Glutamatergic neuron (in vitro differentiated cells): ENCODE data around the gene NR4A1. TPM values are rescaled to one million over a fixed set of nuclear protein-coding genes. Genes with fewer than 3 reads are reported as not detected.

Experiments used
- DNase-seq: peaks from one replicate; pipeline ENCODE4 v3.0.0; 2022
- H3K27ac Mint-ChIP-seq: one replicate; pipeline ENCODE4 v1.8.0; 2020; ENCODE audit warnings: mild to moderate bottlenecking, mixed read lengths, inconsistent platforms; ENCODE audit not compliant: unreplicated experiment
- H3K27me3 Mint-ChIP-seq: one replicate; pipeline ENCODE4 v1.8.0; 2020; ENCODE audit warnings: mild to moderate bottlenecking, moderate library complexity, mixed read lengths, inconsistent platforms; ENCODE audit not compliant: unreplicated experiment
- H3K36me3 Mint-ChIP-seq: one replicate; pipeline ENCODE4 v1.8.0; 2020; ENCODE audit warnings: mild to moderate bottlenecking, mixed read lengths, inconsistent platforms; ENCODE audit not compliant: unreplicated experiment
- H3K4me1 Mint-ChIP-seq: one replicate; pipeline ENCODE4 v1.8.0; 2020; ENCODE audit warnings: mild to moderate bottlenecking, low read depth, mixed read lengths, inconsistent platforms; ENCODE audit not compliant: unreplicated experiment
- H3K4me3 Mint-ChIP-seq: one replicate; pipeline ENCODE4 v1.8.0; 2020; ENCODE audit warnings: mild to moderate bottlenecking, mixed read lengths, inconsistent platforms; ENCODE audit not compliant: unreplicated experiment
- H3K9me3 Mint-ChIP-seq: one replicate; pipeline ENCODE4 v1.8.0; 2020; ENCODE audit warnings: mild to moderate bottlenecking, moderate library complexity, mixed read lengths, inconsistent platforms; ENCODE audit not compliant: unreplicated experiment
- CTCF ChIP-seq: fragments of 200-600 bp; sonication (generic); IDR thresholded peaks from one replicate; pipeline ENCODE4 v1.5.0; 2021; ENCODE audit not compliant: partially characterized antibody, unreplicated experiment
- total RNA-seq: library from RNA; stranded (reverse); fragmentation: NEBNext Ultra II Directional; extraction: Animal tissue kit (Norgen Biotek cat#: 25700); gene quantifications from one replicate; pipeline ENCODE4 v1.2.1, GENCODE V29; 2021; ENCODE audit not compliant: unreplicated experiment

NR4A1 gene
- total RNA-seq, 1 donor from 2014 or later = 8.5 TPM

GRCh38 chr12:52044292-52044983 lies 6.8 kb upstream of the NR4A1 start:
- Mint-ChIP-seq H3K36me3 (peaks cover 4% of the 10 kb centered on the region), H3K9me3 (peaks cover 3% of the 10 kb centered on the region), H3K27ac (no peak overlapping the region), H3K4me1 (peaks cover 3% of the 10 kb centered on the region), H3K27me3 (peaks cover 15% of the 10 kb centered on the region), H3K4me3 (no peak overlapping the region)
- no peak for TF ChIP-seq CTCF
- DNase-seq = no peak

- Mint-ChIP-seq H3K4me1 (peaks cover 6% of the 10 kb centered on the region), H3K36me3 (peaks cover 4% of the 10 kb centered on the region), H3K27me3 (peaks cover 24% of the 10 kb centered on the region), H3K9me3 (peaks cover 7% of the 10 kb centered on the region), H3K4me3 (no peak overlapping the region), H3K27ac (no peak overlapping the region)
- TF ChIP-seq CTCF = no peak
- DNase-seq = no peak
These were observed 5.4 kb upstream of the NR4A1 start for GRCh38 chr12:52045794-52046199.

- H3K27ac Mint-ChIP-seq = no peak overlapping the region
These were observed 4.4 kb upstream of the NR4A1 start for GRCh38 chr12:52046859-52047258.

GRCh38 chr12:52049286-52049685 lies 2.0 kb upstream of the NR4A1 start:
- TF ChIP-seq CTCF = no peak
- DNase-seq = no peak
- Mint-ChIP-seq H3K4me3 (peak overlapping the region; percentile 63), H3K4me1 (peaks cover 6% of the 10 kb centered on the region), H3K27ac (peak overlapping the region; percentile 1), H3K9me3 (peaks cover 7% of the 10 kb centered on the region), H3K36me3 (no peaks in the 10 kb centered on the region), H3K27me3 (peaks cover 22% of the 10 kb centered on the region)

More at GRCh38 chr12:52046859-52047258, 4.4 kb upstream of the NR4A1 start:
- Mint-ChIP-seq H3K9me3 (peaks cover 7% of the 10 kb centered on the region), H3K36me3 (no peaks in the 10 kb centered on the region), H3K27me3 (peaks cover 23% of the 10 kb centered on the region), H3K4me1 (peaks cover 6% of the 10 kb centered on the region), H3K4me3 (no peak overlapping the region)
- DNase-seq = no peak
- no peak for TF ChIP-seq CTCF

GRCh38 chr12:52049688-52050087 lies 1.6 kb upstream of the NR4A1 start:
- Mint-ChIP-seq H3K4me1 (peaks cover 6% of the 10 kb centered on the region), H3K9me3 (peaks cover 5% of the 10 kb centered on the region), H3K27ac (peak overlapping the region; percentile 1), H3K4me3 (peak overlapping the region; percentile 63), H3K36me3 (no peaks in the 10 kb centered on the region), H3K27me3 (peaks cover 18% of the 10 kb centered on the region)
- no peak for TF ChIP-seq CTCF
- no peak for DNase-seq
